ENCODE measurements around the gene IGFN1. TPM values are rescaled to one million over a fixed set of nuclear protein-coding genes. Genes with fewer than 3 reads are reported as not detected.

The IGFN1 gene
- total and polyA plus RNA-seq, 2 of the 8 experiments (the other 6 are each of a cell fraction or from before 2014, with no cell fraction given), result not detected

GRCh38 chr1:201264554-201264953 is 73.9 kb downstream of the IGFN1 start:
- Histone ChIP-seq H2BK120ac (replicated peaks; ENCODE audit: low read depth, low read length) (no peak overlapping the region), H4K20me1 (replicated peaks in 1 of 2; ENCODE audit: control insufficient read depth in 1 of 2, insufficient read depth in 2 of 2, low read length in 2 of 2) (no peaks in the 10 kb centered on the region), H3K79me1 (ENCODE audit: low read depth, low read length) (no peaks in the 10 kb centered on the region), H3K79me2 (ENCODE audit: control insufficient read depth in 1 of 2, insufficient read depth in 2 of 2, low read length in 2 of 2) (no peaks in the 10 kb centered on the region), H3K18ac (ENCODE audit: extremely low read depth, low read length) (no peak overlapping the region), H3K14ac (ENCODE audit: insufficient read length) (no peak overlapping the region), H2BK20ac (ENCODE audit: low read length) (no peak overlapping the region), H3K56ac (replicated peaks; ENCODE audit: insufficient read length, low read depth, low read length) (no peak overlapping the region), H3K23me2 (ENCODE audit: low read depth, low read length) (peaks cover 5% of the 10 kb centered on the region; the same call in 1 of the 2 replicates), H3K4ac (replicated peaks; ENCODE audit: insufficient read length, low read depth, low read length) (no peak overlapping the region), H3K9ac (replicated peaks in 1 of 4; ENCODE audit: extremely low read depth in 1 of 4, low read depth in 3 of 4, low read length in 3 of 4) (no peak overlapping the region), H3K4me2 (ENCODE audit: insufficient read depth in 1 of 2, low read depth in 2 of 2, low read length in 2 of 2) (no peak overlapping the region), H4K5ac (ENCODE audit: insufficient read length, low read depth, low read length) (no peak overlapping the region), H3K9me3 (ENCODE audit: insufficient read depth in 2 of 2, low read depth in 1 of 2, low read length in 1 of 2) (no peaks in the 10 kb centered on the region), H2BK15ac (ENCODE audit: low read length) (no peak overlapping the region), H3K4me3 (ENCODE audit: extremely low read depth in 1 of 4, insufficient read depth in 2 of 4, low read depth in 3 of 4, low read length in 4 of 4) (no peak overlapping the region), H2BK12ac (ENCODE audit: low read depth, low read length) (no peak overlapping the region), H2AK5ac (ENCODE audit: low read depth, low read length) (no peak overlapping the region), H3K36me3 (ENCODE audit: control insufficient read depth in 2 of 4, insufficient read depth in 4 of 4, low read length in 3 of 4) (no peaks in the 10 kb centered on the region), H3K23ac (ENCODE audit: insufficient read length) (no peak overlapping the region), H3K27ac (ENCODE audit: low read depth, low read length) (no peak overlapping the region), H4K8ac (ENCODE audit: extremely low read depth, insufficient read depth, low read length) (no peak overlapping the region), H4K91ac (replicated peaks; ENCODE audit: insufficient read length, low read length) (no peak overlapping the region), H2BK5ac (ENCODE audit: low read depth, low read length) (no peak overlapping the region), H3K4me1 (replicated peaks in 1 of 4; ENCODE audit: control insufficient read depth in 3 of 4, insufficient read depth in 4 of 4, low read length in 3 of 4) (peaks cover 0 to 8% (median 7%) of the 10 kb centered on the region in 4 experiments; a peak in 6 of 7 replicates), H2AFZ (ENCODE audit: low read length) (no peak overlapping the region), H3K27me3 (replicated peaks in 1 of 4; ENCODE audit: control insufficient read depth in 3 of 4, extremely low read depth in 1 of 4, insufficient read depth in 3 of 4, low read length in 3 of 4) (peaks cover 0 to 8% (median 0%) of the 10 kb centered on the region in 4 experiments; a peak in 3 of 7 replicates)
- FAIRE-seq (no peak), DNase-seq (ENCODE audit: low read depth in 1 of 2, low spot score in 2 of 2) (no peak)
- POLR2A ChIA-PET (ENCODE audit: partially characterized antibody), result interaction anchor here (1.2 kb wide), 1 partner anchor 59 kb away, joined by 4 read pairs; no protein-coding TSS in a partner anchor
- WGBS, 2 experiments (ENCODE audit: extremely low coverage in 1 of 2, insufficient coverage in 1 of 2, insufficient read length in 1 of 2, insufficient replicate concordance in 2 of 2, low coverage in 1 of 2, low lambda C conversion rate in 2 of 2, missing lambda C conversion rate in 1 of 2), result 91% methylated on average over 4 of the region's 4 CpGs; no CpG with 5 or more reads in 1 of the 2 experiments
- CTCF ChIA-PET (ENCODE audit: partially characterized antibody), result interaction anchor here (0.6 to 9.7 kb wide), 9 partner anchors 10 to 1923 kb away, joined by 3 to 154 read pairs (median 4); no protein-coding TSS in a partner anchor
- TF ChIP-seq CHD1 (IDR thresholded peaks at IDR 0.05; ENCODE audit: low read depth, low read length) (no peak), E2F6 (IDR thresholded peaks at IDR 0.05) (no peak), RAD21 (IDR thresholded peaks at IDR 0.05 in 1 of 2, conservative IDR thresholded peaks at IDR 0.05 in 1 of 2; ENCODE audit: low read depth in 2 of 2, low read length in 2 of 2) (no peak), EZH2 (IDR thresholded peaks at IDR 0.05; ENCODE audit: low read depth, low read length, severe bottlenecking) (no peak), EP300 (IDR thresholded peaks at IDR 0.05; ENCODE audit: borderline replicate concordance in 1 of 2, low read depth in 2 of 2, low read length in 2 of 2) (no peak), KDM1A (IDR thresholded peaks at IDR 0.05; ENCODE audit: borderline replicate concordance, low read length) (no peak), BACH1 (IDR thresholded peaks at IDR 0.05; ENCODE audit: low read length) (no peak), JUND (IDR thresholded peaks at IDR 0.05; ENCODE audit: low read length) (no peak), BCL11A (IDR thresholded peaks at IDR 0.05; ENCODE audit: low read depth in 2 of 2, low read length in 2 of 2) (no peak), HDAC6 (IDR thresholded peaks at IDR 0.05; ENCODE audit: low read depth, low read length) (no peak), KDM5A (IDR thresholded peaks at IDR 0.05; ENCODE audit: low read length) (no peak)
- TF ChIP-seq, protein P1, sequence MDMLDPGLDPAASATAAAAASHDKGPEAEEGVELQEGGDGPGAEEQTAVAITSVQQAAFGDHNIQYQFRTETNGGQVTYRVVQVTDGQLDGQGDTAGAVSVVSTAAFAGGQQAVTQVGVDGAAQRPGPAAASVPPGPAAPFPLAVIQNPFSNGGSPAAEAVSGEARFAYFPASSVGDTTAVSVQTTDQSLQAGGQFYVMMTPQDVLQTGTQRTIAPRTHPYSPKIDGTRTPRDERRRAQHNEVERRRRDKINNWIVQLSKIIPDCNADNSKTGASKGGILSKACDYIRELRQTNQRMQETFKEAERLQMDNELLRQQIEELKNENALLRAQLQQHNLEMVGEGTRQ (IDR thresholded peaks at IDR 0.05; ENCODE audit: low read length), result no peak

Measured in H1 (cell line).